ENCODE data around the gene SEC24B.
"Not testable (repeated sequence)": the region's sequence is repeated elsewhere in the genome, so short reads cannot be mapped to it uniquely, and the experiment has no call there.

Gene SEC24B

DNA sequence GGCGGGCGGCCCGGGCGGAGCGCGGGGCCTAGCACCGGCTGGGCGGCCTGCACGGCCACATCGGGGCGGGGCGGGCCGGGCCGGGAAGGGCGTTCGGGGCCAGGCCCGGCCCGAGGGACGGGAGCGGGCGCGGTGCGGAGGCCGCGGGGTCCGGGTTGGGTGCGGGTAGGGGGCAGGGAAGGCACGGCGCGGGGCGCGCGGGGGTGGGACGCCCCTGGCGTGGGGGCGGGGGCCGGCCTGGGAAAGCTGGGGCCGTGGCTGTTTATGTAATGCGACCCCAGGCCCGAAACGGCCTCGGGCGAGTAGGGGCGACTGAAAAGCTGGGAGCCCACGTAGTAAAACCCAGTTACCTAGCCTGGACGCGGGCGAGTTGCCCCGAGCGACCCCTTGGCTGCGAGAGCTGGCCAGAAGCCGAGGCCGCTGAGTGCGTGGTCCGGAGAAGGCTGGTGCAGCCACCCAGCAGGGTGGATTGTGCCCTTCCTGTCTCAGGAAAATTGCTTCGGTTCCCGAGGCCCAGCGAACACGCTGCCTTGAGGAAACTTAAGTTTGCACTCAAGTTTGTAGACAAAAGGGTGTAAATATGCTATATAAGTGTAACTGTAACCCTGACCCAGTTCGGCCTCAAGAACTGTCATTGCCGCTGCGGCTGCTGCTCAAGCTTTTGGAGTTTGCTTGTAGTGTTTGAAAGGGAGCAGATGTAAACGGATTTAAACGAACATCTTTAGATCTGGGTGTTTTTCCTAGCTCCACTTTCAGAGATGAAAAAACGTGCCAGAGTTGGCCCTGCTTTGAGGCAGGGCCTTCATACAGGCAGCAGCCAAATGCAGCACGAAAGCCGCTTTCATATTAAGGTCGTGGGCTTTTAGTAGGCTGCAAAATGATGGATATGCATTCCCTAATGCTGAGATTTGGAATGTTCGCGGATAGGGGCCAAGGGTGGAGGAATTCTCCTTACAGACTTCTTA is 674 bp downstream of the SEC24B start:
- peak; percentile 18 for DNase-seq

DNA sequence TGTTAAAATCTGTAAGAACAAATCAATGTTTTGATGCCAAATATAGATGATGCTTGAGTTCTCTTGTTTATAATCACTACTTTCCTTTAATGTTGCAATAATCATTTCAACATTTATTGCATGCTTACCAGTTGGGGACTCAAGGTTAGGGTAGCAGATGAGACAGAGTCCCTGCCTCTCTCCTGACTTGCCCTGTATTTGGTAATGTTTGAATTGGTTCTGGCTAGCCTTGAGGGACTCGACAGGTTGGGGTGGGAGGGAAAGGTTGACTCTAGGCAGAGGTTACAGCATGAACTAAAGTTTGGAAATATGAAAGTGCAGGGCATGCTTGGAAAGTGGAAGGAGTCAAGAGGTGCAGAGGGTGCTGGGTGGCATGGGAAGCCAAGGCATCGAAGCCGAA is 2.0 kb downstream of the SEC24B start:
- no peak for DNase-seq

DNA sequence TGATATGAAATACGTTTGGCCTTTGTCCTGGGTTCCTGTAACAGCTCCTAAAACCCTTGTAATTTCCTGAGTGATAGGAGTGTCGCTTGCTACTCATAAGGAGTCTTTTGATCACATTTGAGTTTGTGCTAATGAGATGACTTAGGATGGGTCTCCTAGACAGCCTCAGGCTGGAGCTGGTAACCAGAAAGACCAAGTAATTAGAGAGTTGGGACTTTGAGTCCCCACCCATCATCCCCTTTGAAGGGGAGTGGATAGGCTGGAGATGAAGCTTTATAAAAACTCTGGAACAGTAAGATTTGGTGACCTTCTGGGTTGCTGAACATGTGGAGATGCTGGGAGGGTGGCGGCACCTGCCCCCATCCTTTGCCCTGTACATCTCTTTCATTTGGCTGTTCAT is 2.9 kb downstream of the SEC24B start:
- no peak for DNase-seq

- DNase-seq, result no peak
These were observed 7.3 kb downstream of the SEC24B start for GRCh38 chr4:109440948-109441347.

- no peak for DNase-seq
These were observed 8.3 kb downstream of the SEC24B start for GRCh38 chr4:109441862-109442458.

GRCh38 chr4:109444182-109444844 is 10.7 kb downstream of the SEC24B start:
- DNase-seq, result no peak

GRCh38 chr4:109447278-109447677 is 13.7 kb downstream of the SEC24B start:
- no peak for DNase-seq

DNA sequence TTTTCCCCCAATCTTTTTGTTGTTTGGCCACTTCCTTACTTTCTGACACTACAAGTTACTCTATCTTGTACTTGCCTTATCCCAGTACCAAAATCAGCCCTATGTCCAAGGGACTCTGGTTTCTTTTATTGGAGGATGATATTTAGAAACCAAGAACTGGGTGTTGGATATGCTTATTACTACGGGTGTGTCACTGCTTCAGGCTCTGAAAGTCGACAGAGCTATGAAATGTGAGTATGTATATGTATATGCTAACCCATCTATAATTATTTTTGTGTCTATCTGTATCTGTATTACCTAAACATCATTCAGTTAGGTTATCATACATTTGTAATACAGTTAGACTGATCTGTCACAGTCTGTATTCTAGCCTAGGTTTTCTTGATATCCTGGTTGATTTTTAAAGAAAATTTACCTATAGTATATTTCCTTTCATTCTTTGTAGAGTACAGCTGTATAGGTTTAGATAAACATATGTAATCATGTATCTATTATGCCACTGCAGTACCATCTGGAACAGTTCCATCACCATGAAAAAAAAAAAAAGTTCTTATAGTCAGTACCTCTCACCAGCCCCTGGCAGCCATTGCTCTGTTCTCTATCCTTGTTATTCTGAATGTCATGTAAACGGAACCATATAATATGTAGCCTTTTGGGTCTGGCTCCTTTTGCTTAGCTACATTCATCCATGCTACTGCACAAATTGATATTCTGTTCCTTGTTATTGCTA is 18.1 kb downstream of the SEC24B start:
- no peak for DNase-seq

DNA sequence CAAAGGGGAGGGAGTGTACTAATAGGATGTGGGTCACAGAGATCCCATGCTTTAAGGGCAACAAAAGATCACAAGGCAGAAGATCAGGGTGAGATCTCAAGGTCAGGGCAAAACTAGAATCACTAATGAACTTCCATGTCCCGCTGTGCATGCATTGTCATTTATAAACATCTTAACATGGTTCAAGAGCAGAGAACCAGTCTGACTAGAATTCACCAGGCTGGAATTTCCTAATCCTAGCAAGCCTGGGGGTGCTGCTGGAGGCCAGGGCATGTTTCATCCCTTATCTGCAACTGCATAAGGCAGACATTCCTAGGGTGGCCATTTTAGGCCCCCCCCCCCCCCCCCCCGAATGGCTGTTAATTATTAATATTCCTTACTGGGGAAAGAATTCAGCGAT is 19.5 kb downstream of the SEC24B start:
- not testable (repeated sequence) for DNase-seq

DNA sequence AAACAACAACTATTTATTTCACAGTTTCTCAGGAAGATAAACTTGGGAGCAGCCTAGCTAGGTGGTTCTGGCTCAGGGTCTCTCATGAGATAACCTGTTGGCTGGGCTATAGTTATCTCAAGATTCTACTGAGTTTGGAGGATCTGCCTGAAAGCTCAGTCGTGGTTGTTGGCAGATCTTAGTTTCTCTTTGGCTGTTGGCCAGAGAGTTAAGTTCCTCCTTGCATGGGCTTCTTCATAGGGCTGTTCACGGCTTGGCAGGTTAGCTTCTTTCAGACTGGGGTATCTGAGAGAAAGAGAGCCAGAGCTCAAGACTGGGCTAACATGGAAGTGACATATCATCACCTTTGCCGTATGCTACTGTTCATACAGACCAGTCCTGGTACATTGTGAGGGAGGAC is 28.7 kb downstream of the SEC24B start:
- DNase-seq, result no peak

GRCh38 chr4:109462802-109463201 is 29.2 kb downstream of the SEC24B start:
- no peak for DNase-seq

GRCh38 chr4:109465069-109465468 is 31.5 kb downstream of the SEC24B start:
- no peak for DNase-seq

GRCh38 chr4:109469915-109470314 is 36.3 kb downstream of the SEC24B start:
- no peak for DNase-seq

GRCh38 chr4:109472343-109472761 is 38.7 kb downstream of the SEC24B start:
- DNase-seq, result no peak

GRCh38 chr4:109473824-109474223 is 40.2 kb downstream of the SEC24B start:
- DNase-seq, result no peak

DNA sequence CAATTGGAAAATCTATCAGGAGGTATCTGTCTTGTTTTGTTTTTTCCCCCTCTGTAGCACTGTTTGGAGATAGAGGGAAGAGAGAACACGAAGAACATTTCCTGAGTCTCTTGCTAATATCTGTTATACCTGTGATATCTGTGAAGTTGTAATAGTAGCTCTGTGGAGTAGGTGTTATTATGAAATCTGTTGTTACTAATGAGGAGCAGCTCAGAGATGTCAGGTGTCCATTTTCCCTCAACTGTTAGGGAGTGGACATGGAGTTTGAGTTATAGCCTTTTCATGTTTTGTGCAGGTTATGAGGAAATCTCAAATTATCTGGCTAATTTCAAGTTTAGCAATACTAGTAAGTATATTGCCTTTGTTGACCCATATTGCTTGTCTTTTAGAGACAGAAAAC is 52.4 kb downstream of the SEC24B start:
- DNase-seq, result no peak

- DNase-seq, result no peak
These were observed 60.9 kb downstream of the SEC24B start for GRCh38 chr4:109494563-109494962.

DNA sequence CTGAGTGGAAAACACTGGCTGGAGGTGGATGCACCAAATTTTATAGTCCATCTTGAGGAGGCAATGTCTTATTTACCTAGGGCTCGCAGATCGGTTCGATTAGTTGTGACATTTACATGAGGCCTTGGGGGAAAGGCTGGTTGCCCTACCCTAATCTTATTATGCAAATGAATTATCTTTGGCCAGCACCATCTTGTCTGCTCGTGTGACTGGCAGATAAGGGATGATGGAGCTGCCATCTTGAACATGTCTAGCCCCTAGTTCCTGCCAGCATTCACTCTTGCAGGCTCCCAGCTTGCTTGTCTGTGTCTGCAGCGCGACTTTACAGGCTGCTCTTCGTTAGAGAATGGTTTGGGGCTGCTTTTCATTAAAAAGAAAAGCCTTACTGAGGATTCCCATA is 61.9 kb downstream of the SEC24B start:
- no peak for DNase-seq

DNA sequence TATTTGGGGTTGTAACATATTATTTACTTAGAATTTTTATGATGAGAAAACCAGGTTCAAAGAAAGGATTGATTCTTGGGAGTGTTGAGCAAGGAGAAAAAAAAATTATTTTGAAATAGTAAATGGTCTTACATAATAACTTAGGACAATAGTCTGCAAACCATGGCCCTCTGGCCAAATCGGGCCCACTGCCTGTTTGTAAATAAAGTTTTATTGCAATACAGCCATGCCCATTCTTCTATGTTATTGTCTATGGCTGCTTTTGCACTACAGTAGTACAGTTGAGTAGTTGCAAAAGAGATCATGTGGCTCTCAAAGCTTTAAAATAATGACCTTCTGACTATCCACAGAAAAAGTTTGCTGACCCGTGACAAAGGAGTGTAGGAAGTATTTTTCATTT is 63.3 kb downstream of the SEC24B start:
- DNase-seq, result no peak

GRCh38 chr4:109497511-109497910 is 63.9 kb downstream of the SEC24B start:
- DNase-seq, result no peak

GRCh38 chr4:109499513-109499912 is 65.9 kb downstream of the SEC24B start:
- no peak for DNase-seq

DNA sequence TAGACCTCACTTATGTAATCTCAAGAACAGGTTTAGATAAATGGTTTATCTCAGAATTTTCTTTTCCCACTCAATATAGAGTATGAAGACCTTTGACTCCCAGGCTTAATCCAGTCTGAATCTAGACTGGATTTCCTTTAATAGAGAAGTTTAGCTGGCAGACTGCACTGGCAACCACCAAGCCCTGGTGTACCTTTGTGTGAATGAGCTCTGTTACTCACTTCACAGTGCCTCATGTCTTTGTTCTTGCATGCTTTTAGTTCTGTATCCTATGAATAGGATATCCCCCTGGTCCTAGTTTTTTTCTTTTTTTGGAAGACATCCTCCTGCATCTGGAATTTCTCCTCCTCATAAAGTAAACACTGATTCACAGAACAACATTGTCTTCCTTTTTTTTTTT is 73.3 kb downstream of the SEC24B start:
- DNase-seq, result no peak

- no peak for DNase-seq
These were observed 77.1 kb downstream of the SEC24B start for GRCh38 chr4:109510687-109511086.
